GM10248 (cell line): Measurements from ENCODE around the gene GPR152.
A peak's percentile ranks its signal among the peaks of the same experiment; 100 is the strongest.
"Not testable (repeated sequence)": the region's sequence is repeated elsewhere in the genome, so short reads cannot be mapped to it uniquely, and the experiment has no call there.

Source experiments
- CTCF ChIA-PET: fragments of 300-600 bp; sonication (Branson Sonifier 250); formaldehyde crosslinking; extraction: SDS; loops from one replicate; lab custom pipeline; 2021; ENCODE audit warnings: antibody characterized with exemption; lab: Yijun Ruan, JAX
- POLR2A ChIA-PET: fragments of 350-650 bp; sonication (Branson Sonifier 250); formaldehyde crosslinking; extraction: SDS; loops from one replicate; lab custom pipeline; 2020; ENCODE audit warnings: antibody characterized with exemption; lab: Yijun Ruan, JAX
- DNase-seq: peaks from one replicate; pipeline ENCODE4 v3.0.0; 2012; ENCODE audit errors: extremely low spot score
- TF ChIP-seq, protein P1 (sequence below): IDR thresholded peaks from 2 replicates; pipeline ENCODE4 v1.5.1; 2012; ENCODE audit warnings: mild to moderate bottlenecking, low read depth; ENCODE audit errors: extremely low read depth, missing control alignments, control extremely low read depth

GPR152 gene

DNA sequence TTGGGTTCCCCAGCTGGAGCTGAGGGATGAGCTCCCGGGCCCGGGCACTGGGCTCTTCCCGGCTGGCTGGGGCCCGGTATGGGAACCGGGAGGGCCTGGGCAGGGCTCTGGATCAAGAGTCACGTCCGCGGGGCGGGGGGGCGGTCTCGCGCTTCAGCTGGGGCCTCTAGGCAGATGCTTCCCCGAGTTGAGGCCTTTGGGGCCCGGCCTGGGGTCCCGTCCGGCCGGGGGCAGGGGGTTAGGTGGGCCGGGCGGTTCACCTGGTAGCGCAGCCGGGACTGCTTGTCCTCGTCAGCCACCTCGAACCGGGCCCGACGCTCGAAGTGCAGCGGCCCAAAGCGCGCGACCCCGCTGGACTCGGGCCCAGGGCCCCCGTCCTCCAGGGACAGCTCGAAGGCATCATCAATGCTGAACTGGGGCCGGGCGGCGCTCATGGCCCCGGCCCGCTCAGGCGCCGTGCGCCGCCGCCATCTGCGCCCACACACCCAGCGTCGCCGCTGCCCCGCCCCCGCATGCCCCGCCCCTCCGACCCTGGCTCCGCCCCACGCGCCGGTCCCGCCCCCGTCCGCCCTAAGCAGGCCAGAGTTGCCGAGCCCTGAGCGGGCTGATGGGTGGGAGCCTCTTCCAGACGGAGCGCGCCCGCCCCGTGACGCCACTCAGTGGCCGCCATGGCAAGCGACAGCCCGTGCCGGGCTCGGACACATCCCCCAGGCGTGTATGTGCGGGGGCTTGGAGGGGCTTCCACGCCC is 16.4 kb upstream of the GPR152 start, which contains the start of gene TMEM134:
Gene TMEM134, minus strand, starts transcription at position 493 of the 749 bp plus-strand sequence. Its CDS starts 59 bp downstream, at position 434.
- ChIA-PET POLR2A (interaction anchor here (0.5 to 1.6 kb wide), 5 partner anchors 10 to 26 kb away, joined by 3 to 5 read pairs (median 3); partner anchors contain the start of genes AIP and CORO1B), CTCF (interaction anchor here (0.6 to 3.6 kb wide), 21 partner anchors 9 to 118 kb away, joined by 3 to 22 read pairs (median 3); partner anchors contain the start of genes AIP, PITPNM1, PPP1CA and RAD9A)
- TF ChIP-seq, protein P1, sequence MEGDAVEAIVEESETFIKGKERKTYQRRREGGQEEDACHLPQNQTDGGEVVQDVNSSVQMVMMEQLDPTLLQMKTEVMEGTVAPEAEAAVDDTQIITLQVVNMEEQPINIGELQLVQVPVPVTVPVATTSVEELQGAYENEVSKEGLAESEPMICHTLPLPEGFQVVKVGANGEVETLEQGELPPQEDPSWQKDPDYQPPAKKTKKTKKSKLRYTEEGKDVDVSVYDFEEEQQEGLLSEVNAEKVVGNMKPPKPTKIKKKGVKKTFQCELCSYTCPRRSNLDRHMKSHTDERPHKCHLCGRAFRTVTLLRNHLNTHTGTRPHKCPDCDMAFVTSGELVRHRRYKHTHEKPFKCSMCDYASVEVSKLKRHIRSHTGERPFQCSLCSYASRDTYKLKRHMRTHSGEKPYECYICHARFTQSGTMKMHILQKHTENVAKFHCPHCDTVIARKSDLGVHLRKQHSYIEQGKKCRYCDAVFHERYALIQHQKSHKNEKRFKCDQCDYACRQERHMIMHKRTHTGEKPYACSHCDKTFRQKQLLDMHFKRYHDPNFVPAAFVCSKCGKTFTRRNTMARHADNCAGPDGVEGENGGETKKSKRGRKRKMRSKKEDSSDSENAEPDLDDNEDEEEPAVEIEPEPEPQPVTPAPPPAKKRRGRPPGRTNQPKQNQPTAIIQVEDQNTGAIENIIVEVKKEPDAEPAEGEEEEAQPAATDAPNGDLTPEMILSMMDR: peak; percentile 76
- peak; percentile 96 for DNase-seq

- POLR2A ChIA-PET: interaction anchor here (0.5 to 1.6 kb wide), 7 partner anchors 10 to 349 kb away, joined by 3 to 5 read pairs (median 3); partner anchors contain the start of genes AIP and CORO1B
- DNase-seq: no peak
- CTCF ChIA-PET: interaction anchor here (0.6 to 3.6 kb wide), 18 partner anchors 8 to 117 kb away, joined by 3 to 22 read pairs (median 4); partner anchors contain the start of genes AIP, PITPNM1, PPP1CA and RAD9A
- TF ChIP-seq, protein P1: no peak
Measured at GRCh38 chr11:67468456-67468758, 15.9 kb upstream of the GPR152 start.

DNA sequence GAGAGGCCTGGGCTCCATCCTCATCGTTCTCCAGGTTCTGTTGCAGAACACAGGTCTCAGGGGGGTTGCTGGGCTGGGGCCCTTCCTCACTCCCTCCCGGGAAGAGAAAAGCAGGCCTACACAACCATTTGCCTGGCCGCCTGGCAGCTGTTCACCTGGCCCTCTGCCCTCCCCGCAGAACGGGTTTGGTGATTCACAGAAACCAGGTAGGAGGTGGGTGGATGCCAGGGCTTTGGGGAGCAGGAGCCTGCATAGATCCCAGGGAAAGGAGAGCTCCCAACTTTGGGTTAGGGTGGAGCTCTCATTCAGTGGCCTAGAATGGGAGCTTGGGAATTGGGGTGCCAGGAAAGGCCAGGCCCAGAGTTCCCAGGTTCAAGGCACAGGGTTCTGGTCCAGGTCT is 15.5 kb upstream of the GPR152 start:
- POLR2A ChIA-PET: interaction anchor here (0.6 to 1.6 kb wide), 6 partner anchors 9 to 350 kb away, joined by 3 to 5 read pairs (median 3); partner anchors contain the start of gene AIP
- TF ChIP-seq, protein P1: no peak
- CTCF ChIA-PET: interaction anchor here (0.8 to 3.6 kb wide), 16 partner anchors 10 to 117 kb away, joined by 3 to 22 read pairs (median 4); partner anchors contain the start of genes AIP, PITPNM1, PPP1CA and RAD9A
- no peak for DNase-seq

DNA sequence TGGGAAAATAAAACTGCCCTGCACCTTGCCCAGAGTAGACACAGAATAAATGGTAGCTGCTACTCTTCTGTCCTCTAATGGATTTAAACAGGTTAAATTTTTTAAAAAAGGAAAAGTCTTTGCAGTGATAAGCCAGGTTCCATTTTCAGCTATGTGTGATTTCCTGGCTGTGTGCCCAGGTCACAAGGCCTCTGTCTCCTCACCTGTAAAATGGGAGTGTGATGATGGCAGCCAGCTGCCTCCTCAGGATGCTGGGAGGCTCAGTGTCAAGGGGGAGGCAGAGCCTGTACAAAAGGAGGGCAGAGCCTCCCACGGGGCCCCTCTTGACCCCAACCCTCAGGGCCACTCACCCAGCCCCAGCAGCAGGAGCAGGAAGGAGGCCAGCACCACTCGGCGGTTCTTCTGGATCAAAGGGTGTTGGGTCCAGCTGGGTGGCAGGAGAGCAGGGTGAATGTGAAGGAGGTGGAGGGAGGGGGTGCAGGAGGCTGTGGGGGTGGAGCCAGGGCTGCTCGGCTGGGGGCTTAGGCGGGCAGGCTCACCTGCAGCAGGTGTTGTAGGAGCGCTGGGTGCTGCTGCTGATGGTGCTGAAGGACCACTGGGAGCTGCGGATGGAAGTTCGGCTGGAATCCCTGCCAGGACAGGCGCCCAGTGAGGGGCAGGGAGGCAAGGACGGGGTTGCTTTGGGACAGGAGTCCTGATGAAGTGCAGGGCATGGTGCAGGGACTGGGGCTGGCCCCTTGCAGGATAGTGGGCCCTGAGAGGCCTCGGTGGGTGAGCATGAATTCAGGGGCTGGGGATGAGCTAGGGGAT is 14.6 kb upstream of the GPR152 start:
- DNase-seq: no peak
- POLR2A ChIA-PET: interaction anchor here (0.6 to 1.4 kb wide), 2 partner anchors 11 to 30 kb away, joined by 3 read pairs; partner anchors contain the start of gene PTPRCAP
- TF ChIP-seq, protein P1: no peak
- CTCF ChIA-PET: interaction anchor here (1.2 to 3.6 kb wide), 5 partner anchors 16 to 162 kb away, joined by 3 to 22 read pairs (median 6); partner anchors contain the start of genes AIP, NUDT8 and PPP1CA

- CTCF ChIA-PET: interaction anchor here (1.2 kb wide), 1 partner anchor 163 kb away, joined by 4 read pairs; the partner anchor contains the start of gene NUDT8
- POLR2A ChIA-PET: interaction anchor here (0.6 kb wide), 2 partner anchors 29 to 50 kb away, joined by 3 read pairs; partner anchors contain the start of gene PTPRCAP
- DNase-seq: no peak
- TF ChIP-seq, protein P1: no peak
Measured at GRCh38 chr11:67466367-67466766, 13.8 kb upstream of the GPR152 start.

DNA sequence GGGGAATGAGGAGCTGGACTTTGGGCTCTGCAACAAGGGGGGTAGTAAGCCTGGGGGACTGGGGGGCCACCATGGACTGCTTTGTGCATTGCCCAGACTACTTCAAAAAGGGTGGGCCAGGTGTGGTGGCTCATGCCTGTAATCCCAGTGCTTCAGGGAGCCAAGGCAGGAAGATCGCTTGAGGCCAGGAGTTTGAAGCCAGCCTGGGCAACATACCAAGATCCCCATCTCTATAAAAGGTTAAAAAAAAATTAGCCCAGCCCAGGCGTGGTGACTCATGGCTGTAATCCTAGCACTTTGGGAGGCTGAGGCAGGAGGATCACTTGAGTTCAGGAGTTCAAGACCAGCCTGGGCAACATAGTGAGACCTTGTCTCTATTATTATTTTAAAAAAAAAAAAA is 13.0 kb upstream of the GPR152 start:
- POLR2A ChIA-PET: interaction anchor here (0.6 to 1.0 kb wide), 2 partner anchors 28 to 49 kb away, joined by 3 read pairs; partner anchors contain the start of gene PTPRCAP
- not testable (repeated sequence) for DNase-seq
- CTCF ChIA-PET: interaction anchor here (0.6 to 1.4 kb wide), 3 partner anchors 20 to 91 kb away, joined by 3 read pairs; no protein-coding TSS in a partner anchor
